HG03064 (cell line): Measurements from ENCODE around the gene GPER1.
"Not testable (repeated sequence)": the region's sequence is repeated elsewhere in the genome, so short reads cannot be mapped to it uniquely, and the experiment has no call there.

Experiments
- ATAC-seq: cut with Tn5 transposase; IDR thresholded peaks from one replicate; pipeline ENCODE4 v1.9.1; 2021; ENCODE audit warnings: low read depth; ENCODE audit not compliant: unreplicated experiment

GPER1 gene

GRCh38 chr7:1136841-1137516 lies 49.1 kb downstream of the GPER1 start:
- ATAC-seq = no peak

GRCh38 chr7:1137517-1138167 lies 49.7 kb downstream of the GPER1 start:
- peak; percentile 51 for ATAC-seq

- no peak for ATAC-seq
Measured at GRCh38 chr7:1140476-1141104, 52.7 kb downstream of the GPER1 start.

- ATAC-seq = no peak
Measured at GRCh38 chr7:1141651-1142050, 53.7 kb downstream of the GPER1 start.

GRCh38 chr7:1142051-1142635 lies 54.2 kb downstream of the GPER1 start:
- no peak for ATAC-seq

- ATAC-seq = not testable (repeated sequence)
Measured at GRCh38 chr7:1143031-1143430, 55.1 kb downstream of the GPER1 start.
